Activated CD4-positive, alpha-beta T cell treated with anti-CD3 and anti-CD28 coated beads for 4 hours (primary cell): Measurements from ENCODE around the gene SHF.
"Not testable (repeated sequence)": the region's sequence is repeated elsewhere in the genome, so short reads cannot be mapped to it uniquely, and the experiment has no call there.

Experiments used
- DNase-seq, 2 donors: peaks; one replicate each; pipeline ENCODE4 v3.0.0-alpha.2; 2020

Gene SHF

GRCh38 chr15:45143056-45143455 is 44.7 kb downstream of the SHF start:
- DNase-seq, result no peak

GRCh38 chr15:45141386-45141785 is 46.4 kb downstream of the SHF start:
- DNase-seq, result no peak

DNA sequence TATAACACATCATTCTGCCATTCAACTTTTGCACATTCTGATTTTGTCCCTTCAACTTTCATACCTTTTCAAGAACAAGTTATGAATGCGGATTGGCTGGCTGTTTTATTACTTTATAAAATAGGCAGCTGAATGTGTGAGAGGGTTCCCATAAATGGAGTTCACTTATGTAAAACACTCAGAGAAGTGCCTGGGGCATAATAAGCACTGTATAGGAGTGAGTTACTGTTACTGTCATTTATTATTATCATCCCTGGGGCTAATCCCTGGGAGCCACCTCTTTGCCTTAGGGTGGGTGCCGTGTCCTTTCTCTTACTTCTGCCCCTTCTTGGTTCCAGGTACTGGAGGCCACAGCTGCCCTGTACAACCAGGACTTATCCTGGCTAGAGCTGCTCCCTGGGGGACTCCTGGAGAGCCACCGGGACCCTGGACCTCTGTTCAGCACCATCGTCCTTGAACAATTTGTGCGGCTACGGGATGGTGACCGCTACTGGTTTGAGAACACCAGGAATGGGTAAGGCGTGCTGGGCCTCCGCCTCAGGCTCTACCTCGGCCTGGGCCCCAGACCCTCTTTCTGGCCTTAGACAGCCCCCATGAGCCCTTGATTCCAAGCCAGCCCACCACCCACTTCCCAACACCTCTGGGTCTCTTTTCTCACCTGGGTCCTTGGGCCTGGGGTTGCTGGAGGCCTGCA is 47.1 kb downstream of the SHF start:
- no peak for DNase-seq

GRCh38 chr15:45139770-45140169 is 48.0 kb downstream of the SHF start:
- DNase-seq, result no peak

DNA sequence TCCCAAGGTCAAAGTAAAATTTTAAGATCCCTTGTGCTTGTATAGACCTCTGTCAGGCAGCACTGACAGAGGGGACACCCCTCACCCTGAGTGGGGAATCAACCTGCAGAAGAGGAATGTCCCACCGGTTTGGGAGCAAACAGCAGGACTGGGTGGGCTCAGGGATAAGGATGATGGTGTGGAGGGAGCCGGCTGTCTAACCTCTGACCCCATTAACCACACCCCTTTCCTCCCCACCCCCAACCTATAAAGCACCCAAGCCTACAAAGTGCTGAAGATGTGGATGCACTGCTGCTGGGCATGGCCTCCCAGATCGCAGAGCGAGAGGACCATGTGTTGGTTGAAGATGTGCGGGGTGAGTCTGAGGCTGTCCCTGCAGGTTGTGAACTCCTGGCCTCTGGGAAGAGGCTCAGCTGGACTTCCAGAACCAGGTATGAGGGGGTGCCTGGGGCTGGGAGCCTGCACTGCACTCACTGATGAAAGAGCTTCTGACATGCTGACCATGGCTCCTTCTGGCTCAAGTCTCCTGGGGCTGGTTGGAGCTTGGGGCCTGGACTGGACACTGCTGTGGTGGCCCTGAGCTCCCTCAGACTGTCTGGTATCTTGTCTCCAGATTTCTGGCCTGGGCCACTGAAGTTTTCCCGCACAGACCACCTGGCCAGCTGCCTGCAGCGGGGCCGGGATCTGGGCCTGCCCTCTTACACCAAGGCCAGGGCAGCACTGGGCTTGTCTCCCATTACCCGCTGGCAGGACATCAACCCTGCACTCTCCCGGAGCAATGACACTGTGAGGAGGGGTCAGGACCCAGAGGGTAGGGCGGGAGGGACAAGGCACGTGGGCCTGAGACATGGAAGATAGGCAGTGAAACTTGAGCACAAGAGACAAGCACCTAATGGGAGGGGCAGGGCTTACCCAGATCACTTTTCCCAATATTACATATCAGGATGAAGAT is 48.7 kb downstream of the SHF start:
- DNase-seq, result no peak

DNA sequence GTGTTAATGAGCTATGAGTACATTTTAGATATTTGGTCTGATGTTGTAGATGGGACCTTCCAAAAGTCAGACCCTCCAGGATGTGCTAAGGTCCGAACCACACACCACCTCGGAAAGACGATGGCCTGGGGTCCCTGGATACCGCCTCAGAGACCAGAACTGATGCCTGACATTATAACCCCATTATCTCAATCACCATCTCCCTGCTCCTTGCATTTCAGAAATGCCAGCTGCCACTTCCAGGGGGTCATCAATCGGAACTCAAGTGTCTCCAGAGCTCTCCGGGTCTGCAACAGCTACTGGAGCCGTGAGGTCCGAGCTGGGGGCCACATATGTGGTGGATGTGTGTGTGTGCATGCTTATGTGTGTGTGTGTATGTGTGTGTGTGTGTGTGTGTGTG is 50.1 kb downstream of the SHF start:
- no peak for DNase-seq

DNA sequence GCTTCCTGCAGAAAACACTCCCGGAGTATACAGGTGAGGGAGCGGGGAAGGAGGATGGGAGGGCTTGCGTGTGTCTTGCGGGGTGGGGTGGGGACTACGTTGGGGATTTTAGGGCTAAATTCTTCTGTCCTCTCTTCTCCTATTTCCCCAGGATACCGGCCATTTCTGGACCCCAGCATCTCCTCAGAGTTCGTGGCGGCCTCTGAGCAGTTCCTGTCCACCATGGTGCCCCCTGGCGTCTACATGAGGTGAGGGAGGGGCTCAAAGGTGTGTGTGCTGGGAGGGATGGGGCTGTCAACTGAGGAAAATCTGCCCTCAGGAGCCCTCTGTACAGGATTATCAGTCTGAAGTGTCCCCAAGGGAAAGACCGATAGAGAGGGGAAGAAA is 51.4 kb downstream of the SHF start:
- DNase-seq, result peak in 1 of 2 donors; percentile 18

DNA sequence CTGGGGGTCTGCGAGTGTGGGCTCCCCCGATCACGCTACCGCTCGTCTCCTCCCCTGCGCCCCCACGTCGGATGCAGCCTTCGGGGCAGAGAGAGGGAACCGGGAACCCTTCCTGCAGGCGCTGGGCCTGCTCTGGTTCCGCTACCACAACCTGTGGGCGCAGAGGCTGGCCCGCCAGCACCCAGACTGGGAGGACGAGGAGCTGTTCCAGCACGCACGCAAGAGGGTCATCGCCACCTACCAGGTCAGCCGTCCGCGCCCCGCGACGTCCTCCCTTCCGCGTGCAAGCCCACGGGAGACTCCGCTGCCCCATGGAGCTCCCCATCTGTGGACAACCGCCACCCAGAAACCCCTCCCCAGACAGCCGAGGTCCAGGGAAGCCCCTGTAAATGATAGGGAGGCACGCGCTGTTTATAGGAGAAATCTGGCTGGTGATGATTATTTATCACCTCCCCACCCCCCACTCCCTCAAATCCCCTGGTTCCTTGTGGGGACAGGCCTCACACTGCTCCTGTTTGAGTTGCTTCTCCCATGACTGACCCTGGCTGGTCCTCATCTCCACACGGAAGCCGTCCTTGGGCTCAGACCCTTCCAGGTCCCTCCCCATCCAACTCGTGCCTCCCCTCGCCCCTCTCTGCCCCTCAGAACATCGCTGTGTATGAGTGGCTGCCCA is 51.9 kb downstream of the SHF start:
- DNase-seq, result not testable (repeated sequence)

DNA sequence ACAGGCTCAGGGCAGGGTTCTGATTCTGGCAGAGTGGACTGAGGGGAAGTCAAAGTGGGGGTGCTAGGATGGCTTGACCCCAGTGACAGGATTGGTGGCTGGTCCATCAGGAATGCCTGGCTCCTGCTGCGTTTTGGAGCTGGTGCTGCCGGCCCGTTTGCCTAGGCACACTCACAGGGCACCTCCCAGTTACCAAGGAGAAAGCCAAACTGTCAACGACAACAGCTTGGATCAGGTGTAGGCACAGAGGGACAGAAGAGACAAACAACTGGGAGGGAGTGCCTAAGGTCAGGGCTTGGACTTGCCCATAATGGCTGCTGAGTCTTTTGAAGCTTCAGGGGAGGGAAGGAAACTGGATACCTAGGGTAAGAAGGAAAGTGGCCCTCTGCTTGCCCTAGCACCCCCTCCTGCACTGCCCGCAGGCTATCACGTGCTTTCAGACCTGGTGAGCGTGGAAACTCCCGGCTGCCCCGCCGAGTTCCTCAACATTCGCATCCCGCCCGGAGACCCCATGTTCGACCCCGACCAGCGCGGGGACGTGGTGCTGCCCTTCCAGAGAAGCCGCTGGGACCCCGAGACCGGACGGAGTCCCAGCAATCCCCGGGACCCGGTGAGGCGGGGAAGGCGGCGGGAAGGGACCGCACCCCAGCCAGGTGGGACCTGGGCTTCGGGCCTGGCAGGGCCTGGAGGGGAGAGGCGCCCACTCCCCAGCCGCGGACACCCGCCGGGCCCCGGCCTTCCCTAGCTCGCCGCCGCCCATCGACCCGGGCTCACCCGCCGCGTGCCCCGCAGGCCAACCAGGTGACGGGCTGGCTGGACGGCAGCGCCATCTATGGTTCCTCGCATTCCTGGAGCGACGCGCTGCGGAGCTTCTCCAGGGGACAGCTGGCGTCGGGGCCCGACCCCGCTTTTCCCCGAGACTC is 52.8 kb downstream of the SHF start:
- DNase-seq, result peak in 1 of 2 donors; percentile 26

DNA sequence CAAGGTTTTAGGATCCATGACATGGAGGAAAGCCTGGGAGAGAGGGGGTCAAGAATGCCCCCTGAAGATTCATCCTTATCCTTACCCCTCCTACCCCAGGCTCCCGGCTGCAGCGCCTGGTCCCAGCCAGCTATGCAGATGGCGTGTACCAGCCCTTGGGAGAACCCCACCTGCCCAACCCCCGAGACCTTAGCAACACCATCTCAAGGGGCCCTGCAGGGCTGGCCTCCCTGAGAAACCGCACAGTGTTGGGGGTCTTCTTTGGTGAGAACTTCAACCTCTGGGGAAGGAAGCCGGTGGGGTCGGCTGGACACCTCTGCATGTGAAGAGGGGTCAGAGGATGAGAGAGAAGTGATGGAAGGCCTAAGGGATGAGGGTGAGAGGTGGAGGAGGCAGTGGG is 53.7 kb downstream of the SHF start:
- DNase-seq, result no peak

DNA sequence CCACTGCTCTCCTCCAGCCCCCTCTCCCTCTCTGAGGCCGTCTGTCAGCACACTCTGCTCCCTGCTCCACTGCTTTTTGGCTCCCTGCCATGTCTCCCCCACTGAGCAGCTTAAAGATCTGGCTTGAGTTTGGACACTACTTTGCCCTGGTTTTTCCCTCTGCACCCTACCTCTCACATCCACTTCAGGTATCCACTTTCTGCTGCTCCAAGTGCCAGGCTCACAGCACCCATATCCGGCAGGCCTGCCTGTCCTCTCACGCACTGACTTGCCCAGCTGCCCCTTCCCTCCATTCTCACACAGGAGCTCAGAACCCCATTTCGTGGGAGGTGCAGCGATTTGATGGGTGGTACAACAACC is 54.2 kb downstream of the SHF start:
- DNase-seq, result no peak

GRCh38 chr15:45132844-45133560 is 54.8 kb downstream of the SHF start:
- DNase-seq, result no peak

DNA sequence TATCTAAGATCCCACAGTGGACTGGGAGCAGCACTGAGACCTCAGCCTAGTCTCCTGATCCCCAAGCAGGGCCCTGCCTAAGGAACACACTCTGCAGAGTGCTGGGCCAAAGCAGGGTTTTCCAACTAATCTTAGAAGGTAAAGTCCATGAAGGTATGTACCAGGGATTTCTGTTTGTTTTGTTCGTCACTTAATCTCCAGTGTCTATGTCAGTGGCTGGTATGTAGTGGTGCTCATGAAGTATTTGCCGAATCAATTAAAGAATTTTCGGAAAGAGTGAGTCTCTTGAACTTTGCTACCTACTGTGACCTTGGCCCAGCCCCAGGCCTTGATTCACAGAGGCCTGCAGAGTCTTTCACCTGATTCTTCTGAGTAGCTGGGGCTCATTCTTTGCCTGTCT is 56.3 kb downstream of the SHF start:
- DNase-seq, result no peak

DNA sequence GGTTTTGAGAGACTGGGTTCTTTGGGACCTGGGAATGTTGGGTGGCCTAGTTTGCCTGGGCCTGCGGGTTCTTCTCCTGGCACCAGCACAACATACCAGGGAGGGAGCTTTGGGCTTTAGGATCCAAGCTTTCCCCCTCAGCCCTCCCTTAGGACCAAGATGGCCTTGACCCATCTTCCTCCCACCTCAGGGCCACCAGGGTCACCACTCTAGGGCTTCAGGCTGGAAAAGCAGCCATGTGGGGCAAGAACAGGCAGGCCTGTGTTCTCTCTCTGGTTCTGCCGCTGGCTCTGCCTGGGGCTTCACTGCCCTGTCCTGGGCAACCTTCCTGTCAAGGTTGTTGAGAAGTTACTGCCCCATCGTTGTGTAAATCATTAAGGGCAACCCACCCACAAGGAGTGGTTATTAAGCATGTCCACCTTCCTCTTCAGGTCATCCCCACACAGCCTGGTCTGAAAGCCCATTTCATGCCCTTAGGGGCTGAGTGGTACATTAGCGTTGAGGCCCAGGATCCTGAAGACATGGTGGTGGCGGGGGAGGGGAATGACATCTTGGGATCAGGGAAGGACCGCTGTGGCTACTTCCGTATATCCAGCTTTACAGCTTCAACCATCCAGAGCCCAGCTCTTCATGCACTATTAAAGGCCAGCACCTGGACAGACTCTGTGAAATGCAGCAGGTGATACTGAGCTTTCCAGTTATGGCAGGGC is 57.3 kb downstream of the SHF start:
- no peak for DNase-seq

DNA sequence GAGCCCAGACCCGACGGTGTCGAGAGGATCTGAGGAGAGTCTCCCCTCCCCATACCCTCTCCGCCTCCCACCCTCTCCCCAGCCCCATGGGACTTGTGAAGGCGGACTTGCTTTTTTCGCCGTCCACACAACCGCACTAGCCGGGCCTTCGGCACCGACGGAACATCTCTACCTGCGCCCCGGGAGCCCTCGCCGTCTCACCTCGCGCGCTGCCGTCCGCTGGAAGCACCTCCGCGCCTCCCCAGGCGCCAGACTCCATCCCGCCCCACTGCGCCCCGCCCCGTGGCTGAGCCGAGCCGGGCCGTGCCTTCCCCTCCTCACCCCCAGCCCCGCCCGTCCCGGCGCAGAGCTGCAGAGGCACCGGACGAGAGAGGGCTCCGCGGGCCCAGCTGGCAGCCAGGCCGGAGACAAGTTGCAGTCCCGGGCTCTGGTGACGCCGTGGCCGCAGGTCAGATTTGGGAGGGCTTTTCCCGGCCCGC is 58.1 kb downstream of the SHF start, which contains the start of the genes DUOX1 and DUOXA1:
TSS of gene DUOX1 (plus strand) at position 344 of the 479 bp plus-strand sequence. CDS start 1,973 bp downstream, outside the sequence.
TSS of gene DUOXA1 (minus strand) at position 229 of the 479 bp plus-strand sequence. CDS start 6,865 bp downstream, outside the sequence.
- DNase-seq, result peak in 1 of 2 donors; percentile 15

GRCh38 chr15:45128971-45129639 is 58.7 kb downstream of the SHF start:
- no peak for DNase-seq

DNA sequence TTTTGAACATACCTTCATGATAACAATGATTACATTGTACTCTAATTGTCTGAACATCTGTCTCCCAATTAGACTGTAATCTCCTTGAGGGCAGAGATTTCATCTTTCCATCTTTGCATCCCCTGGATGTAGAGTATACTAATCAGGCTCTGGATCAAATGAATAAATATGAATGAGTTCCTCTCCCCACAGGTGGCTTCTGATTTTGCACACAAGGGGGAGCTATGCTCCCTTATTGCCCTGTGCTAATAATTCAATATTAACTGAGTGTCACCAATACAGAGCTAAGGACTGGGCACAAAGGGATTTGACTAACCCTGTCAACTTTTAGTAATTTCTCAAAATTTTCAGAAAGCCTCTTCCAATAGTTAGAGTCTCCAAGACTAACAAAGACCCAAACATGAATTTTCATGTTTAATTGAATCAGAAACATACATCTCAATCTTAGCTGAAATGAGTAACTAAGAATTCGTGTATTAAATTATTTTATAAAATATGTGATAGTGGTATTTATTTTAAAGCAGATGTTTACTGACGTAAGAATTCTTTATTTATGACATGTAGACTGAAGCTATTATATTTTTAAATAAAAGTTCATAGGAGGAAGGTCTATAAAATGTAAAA is 61.1 kb downstream of the SHF start:
- DNase-seq, result peak in 1 of 2 donors; percentile 59

DNA sequence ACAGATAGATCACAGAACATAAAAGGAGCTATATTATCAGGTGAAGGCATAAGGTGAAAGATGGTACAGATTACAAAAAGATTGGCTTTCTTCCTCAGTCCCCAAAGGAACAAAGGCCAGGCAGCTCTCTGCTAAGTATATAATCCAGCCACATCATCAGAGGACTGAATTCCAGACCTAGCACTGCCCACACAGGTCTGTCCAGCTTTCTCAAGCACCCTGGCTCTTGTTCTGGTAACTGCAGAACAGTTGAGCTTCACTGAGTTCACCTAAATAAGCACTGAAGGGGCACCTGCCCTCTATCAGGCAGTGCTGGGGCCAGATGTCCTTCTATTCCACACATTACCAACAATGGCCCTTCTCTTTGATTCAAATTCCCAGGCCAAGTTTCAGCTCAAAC is 64.4 kb downstream of the SHF start:
- DNase-seq, result no peak

- no peak for DNase-seq
These were observed 65.0 kb downstream of the SHF start for GRCh38 chr15:45122719-45123118.
